HEK293 (cell line): Measurements from ENCODE around the gene VANGL1.

Experiments used
- CTCF ChIA-PET: fragments of 350-600 bp; formaldehyde crosslinking; extraction: SDS; loops from one replicate; lab custom pipeline; 2021; ENCODE audit warnings: antibody characterized with exemption; lab: Yijun Ruan, JAX
- POLR2A ChIA-PET: fragments of 300-600 bp; formaldehyde crosslinking; extraction: SDS; loops from one replicate; lab custom pipeline; 2020; ENCODE audit warnings: antibody characterized with exemption, inconsistent platforms; lab: Yijun Ruan, JAX
- H3K27ac ChIP-seq: fragments of 200-500 bp; sonication (Bioruptor generic); 2 replicates; pipeline ENCODE4 v1.5.1; 2014; ENCODE audit warnings: low read depth, low read length, control low read depth, inconsistent platforms; ENCODE audit errors: extremely low read depth
- H3K36me3 ChIP-seq, 2 experiments: fragments of 200-500 bp in 1 of 2; sonication (Bioruptor generic) in 1 of 2; 1 replicate in 1 of 2; 2 replicates in 1 of 2; pipeline ENCODE4 v1.5.1; 2014 to 2017; ENCODE audit warnings: inconsistent platforms in 2 of 2, low read length in 2 of 2; ENCODE audit not compliant: control insufficient read depth in 2 of 2, insufficient read depth in 1 of 2
- H3K4me1 ChIP-seq: fragments of 200-500 bp; sonication (Bioruptor generic); 2 replicates; pipeline ENCODE4 v1.5.1; 2014; ENCODE audit warnings: mild to moderate bottlenecking, low read length, inconsistent platforms; ENCODE audit not compliant: control insufficient read depth, insufficient read depth
- H3K4me3 ChIP-seq: 2 replicates; pipeline ENCODE4 v1.5.1; 2011; ENCODE audit warnings: low read depth, mild to moderate bottlenecking, control low read depth, low read length, moderate library complexity
- H3K9me3 ChIP-seq: fragments of 200-500 bp; sonication (Bioruptor generic); 2 replicates; pipeline ENCODE4 v1.5.1; 2014; ENCODE audit warnings: low read depth, low read length, inconsistent platforms; ENCODE audit not compliant: control insufficient read depth, insufficient read depth
- ATF2 ChIP-seq: fragments of 450-650 bp; formaldehyde crosslinking; IDR thresholded peaks from 2 replicates; pipeline ENCODE4 v1.5.1; 2016; ENCODE audit warnings: missing biosample characterization, missing genetic modification characterization, low read depth
- GLI4 ChIP-seq: fragments of 450-650 bp; formaldehyde crosslinking; IDR thresholded peaks from 2 replicates; pipeline ENCODE4 v1.5.1; 2016; ENCODE audit warnings: missing biosample characterization, missing genetic modification characterization
- GLIS1 ChIP-seq: fragments of 450-650 bp; formaldehyde crosslinking; IDR thresholded peaks from 2 replicates; pipeline ENCODE4 v1.5.1; 2016; ENCODE audit warnings: missing biosample characterization, missing genetic modification characterization
- KLF8 ChIP-seq: fragments of 450-650 bp; formaldehyde crosslinking; IDR thresholded peaks from 2 replicates; pipeline ENCODE4 v1.5.1; 2016; ENCODE audit warnings: missing biosample characterization, missing genetic modification characterization
- OSR2 ChIP-seq: fragments of 450-650 bp; formaldehyde crosslinking; IDR thresholded peaks from 2 replicates; pipeline ENCODE4 v1.5.1; 2016; ENCODE audit warnings: missing biosample characterization, missing genetic modification characterization
- SCRT1 ChIP-seq: fragments of 450-650 bp; formaldehyde crosslinking; IDR thresholded peaks from 2 replicates; pipeline ENCODE4 v1.5.1; 2016; ENCODE audit warnings: missing biosample characterization, missing genetic modification characterization, borderline replicate concordance
- ZFP3 ChIP-seq: fragments of 450-650 bp; formaldehyde crosslinking; IDR thresholded peaks from 2 replicates; pipeline ENCODE4 v1.5.1; 2016; ENCODE audit warnings: low read depth, missing biosample characterization, missing genetic modification characterization
- ZFP41 ChIP-seq: fragments of 450-650 bp; formaldehyde crosslinking; IDR thresholded peaks from 2 replicates; pipeline ENCODE4 v1.5.1; 2016; ENCODE audit warnings: missing biosample characterization, missing genetic modification characterization, borderline replicate concordance
- ZNF132 ChIP-seq: fragments of 450-650 bp; formaldehyde crosslinking; IDR thresholded peaks from 2 replicates; pipeline ENCODE4 v1.5.1; 2017; ENCODE audit warnings: missing biosample characterization, missing genetic modification characterization, borderline replicate concordance
- ZNF140 ChIP-seq: fragments of 450-650 bp; formaldehyde crosslinking; IDR thresholded peaks from 2 replicates; pipeline ENCODE4 v1.5.1; 2016; ENCODE audit warnings: missing biosample characterization, missing genetic modification characterization
- ZNF157 ChIP-seq: fragments of 450-650 bp; formaldehyde crosslinking; IDR thresholded peaks from 2 replicates; pipeline ENCODE4 v1.5.1; 2016; ENCODE audit warnings: missing biosample characterization, missing genetic modification characterization
- ZNF292 ChIP-seq: fragments of 450-650 bp; formaldehyde crosslinking; IDR thresholded peaks from 2 replicates; pipeline ENCODE4 v1.5.1; 2016; ENCODE audit warnings: low read depth, missing biosample characterization, missing genetic modification characterization, borderline replicate concordance
- ZNF302 ChIP-seq: fragments of 450-650 bp; formaldehyde crosslinking; IDR thresholded peaks from 2 replicates; pipeline ENCODE4 v1.5.1; 2016; ENCODE audit warnings: missing biosample characterization, missing genetic modification characterization, low read depth
- ZNF341 ChIP-seq: fragments of 450-650 bp; formaldehyde crosslinking; IDR thresholded peaks from 2 replicates; pipeline ENCODE4; 2016; ENCODE audit warnings: low read depth, missing biosample characterization, missing genetic modification characterization
- ZNF350 ChIP-seq: fragments of 450-650 bp; formaldehyde crosslinking; IDR thresholded peaks from 2 replicates; pipeline ENCODE4 v1.5.0; 2017; ENCODE audit warnings: missing biosample characterization, mild to moderate bottlenecking, missing genetic modification characterization
- ZNF423 ChIP-seq: fragments of 450-650 bp; formaldehyde crosslinking; IDR thresholded peaks from 2 replicates; pipeline ENCODE4 v1.5.1; 2016; ENCODE audit warnings: missing biosample characterization, missing genetic modification characterization
- ZNF449 ChIP-seq: fragments of 450-650 bp; formaldehyde crosslinking; IDR thresholded peaks from 2 replicates; pipeline ENCODE4 v1.5.1; 2017; ENCODE audit warnings: missing biosample characterization, mild to moderate bottlenecking, missing genetic modification characterization, moderate library complexity
- ZNF48 ChIP-seq: fragments of 450-650 bp; formaldehyde crosslinking; IDR thresholded peaks from 2 replicates; pipeline ENCODE4 v1.5.1; 2016; ENCODE audit warnings: missing biosample characterization, missing genetic modification characterization
- ZNF510 ChIP-seq: fragments of 450-650 bp; formaldehyde crosslinking; IDR thresholded peaks from 2 replicates; pipeline ENCODE4 v1.5.1; 2018; ENCODE audit warnings: mild to moderate bottlenecking, missing genetic modification characterization, missing biosample characterization; ENCODE audit not compliant: insufficient replicate concordance
- ZNF768 ChIP-seq: fragments of 450-650 bp; formaldehyde crosslinking; IDR thresholded peaks from 2 replicates; pipeline ENCODE4 v1.5.1; 2018; ENCODE audit warnings: missing biosample characterization, mild to moderate bottlenecking, missing genetic modification characterization
- ZNF837 ChIP-seq: fragments of 450-650 bp; formaldehyde crosslinking; IDR thresholded peaks from 2 replicates; pipeline ENCODE4 v1.5.1; 2016; ENCODE audit warnings: missing biosample characterization, missing genetic modification characterization
- ZSCAN4 ChIP-seq: fragments of 450-650 bp; formaldehyde crosslinking; IDR thresholded peaks from 2 replicates; pipeline ENCODE4 v1.5.1; 2017; ENCODE audit warnings: missing biosample characterization, missing genetic modification characterization
- TF ChIP-seq, protein P1 (sequence below): fragments of 450-650 bp; formaldehyde crosslinking; IDR thresholded peaks from 2 replicates; pipeline ENCODE4 v1.5.1; 2016; ENCODE audit warnings: missing biosample characterization, missing genetic modification characterization

The VANGL1 gene

GRCh38 chr1:115727706-115728249 is 86.0 kb downstream of the VANGL1 start:
- TF ChIP-seq ATF2 (tag by site-specific recombination): no peak
- TF ChIP-seq ZSCAN4 (tag by site-specific recombination): no peak
- no peak for TF ChIP-seq SCRT1
- no peak for TF ChIP-seq ZNF157
- Histone ChIP-seq H3K4me1 (no peaks in the 10 kb centered on the region), H3K27ac (no peak overlapping the region), H3K4me3 (no peak overlapping the region), H3K9me3 (no peaks in the 10 kb centered on the region), H3K36me3 (no peaks in the 10 kb centered on the region)
- CTCF ChIA-PET: interaction anchor here (1.3 to 1.5 kb wide), 3 partner anchors 10 to 43 kb away, joined by 4 to 8 read pairs (median 7); no protein-coding TSS in a partner anchor
- POLR2A ChIA-PET: no interaction called here

GRCh38 chr1:115728341-115728740 is 86.6 kb downstream of the VANGL1 start:
- H3K27ac ChIP-seq: no peak overlapping the region
- no peak for TF ChIP-seq ZFP3
- TF ChIP-seq ZNF768 (tag by site-specific recombination): no peak
- no peak for TF ChIP-seq GLI4 (tag by site-specific recombination)
- TF ChIP-seq ZFP41 (tag by site-specific recombination): no peak
- no peak for TF ChIP-seq ZNF341 (tag by site-specific recombination)
- no peak for TF ChIP-seq OSR2 (tag by site-specific recombination)
- TF ChIP-seq ZNF132 (tag by site-specific recombination): no peak
- TF ChIP-seq ZNF140 (tag by site-specific recombination): no peak
- no peak for TF ChIP-seq ZNF837
- TF ChIP-seq ZNF350 (tag by site-specific recombination): no peak
- TF ChIP-seq ZNF48 (tag by site-specific recombination): no peak
- no peak for TF ChIP-seq KLF8
- no peaks in the 10 kb centered on the region for H3K4me1 ChIP-seq
- H3K4me3 ChIP-seq: no peak overlapping the region
- ChIA-PET POLR2A (no interaction called here), CTCF (interaction anchor here (1.3 to 1.5 kb wide), 3 partner anchors 11 to 43 kb away, joined by 4 to 8 read pairs (median 7); no protein-coding TSS in a partner anchor)
- no peaks in the 10 kb centered on the region for H3K9me3 ChIP-seq
- H3K36me3 ChIP-seq: no peaks in the 10 kb centered on the region

DNA sequence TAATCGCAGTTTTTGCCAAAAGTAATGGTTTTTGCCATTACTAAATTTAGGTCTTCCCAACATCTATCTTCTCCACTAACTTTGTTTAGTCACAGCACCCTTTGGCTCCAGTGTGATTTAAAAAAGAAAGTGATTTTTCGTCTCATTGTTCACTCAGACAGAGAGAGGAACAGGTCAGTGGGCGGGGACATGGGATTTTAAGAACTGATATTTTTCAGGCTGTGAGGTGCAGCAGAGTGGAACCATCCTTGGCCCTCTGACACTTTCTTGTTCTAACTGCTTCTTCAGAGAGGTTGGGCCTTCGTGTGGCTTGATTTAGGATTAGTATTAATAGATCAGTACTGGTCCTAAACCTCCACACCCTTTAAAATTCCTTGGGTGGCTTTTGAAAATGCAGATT is 88.0 kb downstream of the VANGL1 start:
- TF ChIP-seq ZNF510 (tag by site-specific recombination) (no peak), GLIS1 (tag by site-specific recombination) (no peak), ZNF423 (tag by site-specific recombination) (no peak), ZNF292 (tag by site-specific recombination) (no peak), ZNF768 (tag by site-specific recombination) (no peak), ZNF449 (tag by site-specific recombination) (no peak), ZNF302 (tag by site-specific recombination) (no peak)
- TF ChIP-seq, protein P1, sequence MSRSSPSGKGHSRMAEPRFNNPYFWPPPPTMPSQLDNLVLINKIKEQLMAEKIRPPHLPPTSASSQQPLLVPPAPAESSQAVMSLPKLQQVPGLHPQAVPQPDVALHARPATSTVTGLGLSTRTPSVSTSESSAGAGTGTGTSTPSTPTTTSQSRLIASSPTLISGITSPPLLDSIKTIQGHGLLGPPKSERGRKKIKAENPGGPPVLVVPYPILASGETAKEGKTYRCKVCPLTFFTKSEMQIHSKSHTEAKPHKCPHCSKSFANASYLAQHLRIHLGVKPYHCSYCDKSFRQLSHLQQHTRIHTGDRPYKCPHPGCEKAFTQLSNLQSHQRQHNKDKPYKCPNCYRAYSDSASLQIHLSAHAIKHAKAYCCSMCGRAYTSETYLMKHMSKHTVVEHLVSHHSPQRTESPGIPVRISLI: no peak
- no peaks in the 10 kb centered on the region for H3K9me3 ChIP-seq
- no peak overlapping the region for H3K4me3 ChIP-seq
- no peak overlapping the region for H3K27ac ChIP-seq
- H3K36me3 ChIP-seq: no peaks in the 10 kb centered on the region
- CTCF ChIA-PET: interaction anchor here (1.4 kb wide), 1 partner anchor 13 kb away, joined by 3 read pairs; no protein-coding TSS in a partner anchor
- no peaks in the 10 kb centered on the region for H3K4me1 ChIP-seq
- POLR2A ChIA-PET: no interaction called here
